Measurements from ENCODE around the gene LRP2. TPM values are rescaled to one million over a fixed set of nuclear protein-coding genes. Genes with fewer than 3 reads are reported as not detected.

Gene LRP2
- total and polyA plus RNA-seq, 10 of the 15 experiments (the other 5 are each of a cell fraction or from before 2014, with no cell fraction given) = 0.01 to 0.19 (median 0.06) TPM; not detected in 5

DNA sequence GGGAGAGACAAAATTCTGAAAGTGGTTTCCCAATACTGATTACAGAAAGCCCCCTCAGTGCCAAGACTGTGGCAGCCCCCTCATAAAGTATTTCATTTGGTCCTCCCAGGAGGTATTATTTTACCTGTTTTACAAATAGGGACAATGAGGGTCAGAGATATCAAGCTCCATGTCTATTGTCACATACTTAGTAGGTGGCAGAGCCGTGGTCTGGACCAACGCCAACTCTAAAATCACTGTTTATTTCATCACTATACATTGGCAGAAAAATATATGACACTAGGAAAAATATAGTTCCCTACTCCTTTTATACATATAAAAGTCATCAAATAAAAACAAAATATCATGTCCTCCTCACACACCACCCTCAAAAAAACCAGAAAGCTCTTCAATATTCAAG lies 224.4 kb downstream of the LRP2 start:
- TF ChIP-seq HDAC6 (IDR thresholded peaks at IDR 0.05; ENCODE audit: unreplicated experiment) (no peak), CREB1 (IDR thresholded peaks at IDR 0.05; ENCODE audit: low read depth) (no peak), ZNF274 (IDR thresholded peaks at IDR 0.05; ENCODE audit: insufficient read depth, insufficient read length) (no peak), RFX5 (IDR thresholded peaks at IDR 0.05; ENCODE audit: low read depth, low read length) (no peak), ATF3 (IDR thresholded peaks at IDR 0.05; ENCODE audit: borderline replicate concordance, extremely low read depth, low read depth, low read length) (no peak), PAX5 (IDR thresholded peaks at IDR 0.05; ENCODE audit: borderline replicate concordance, low read depth, low read length) (no peak), CBX5 (IDR thresholded peaks at IDR 0.05; ENCODE audit: low read depth) (no peak), ESRRA (IDR thresholded peaks at IDR 0.05; ENCODE audit: low read length) (no peak), SIX5 (IDR thresholded peaks at IDR 0.05; ENCODE audit: low read depth, low read length, severe bottlenecking) (no peak), SREBF1 (IDR thresholded peaks at IDR 0.05; ENCODE audit: low read length) (no peak), EP300 (IDR thresholded peaks at IDR 0.05; ENCODE audit: borderline replicate concordance in 1 of 2, control insufficient read depth in 1 of 2, low read depth in 2 of 2, low read length in 2 of 2) (no peak), MEF2A (IDR thresholded peaks at IDR 0.05; ENCODE audit: insufficient read depth, low read depth, low read length) (no peak)
- Histone ChIP-seq H3K4me2 (ENCODE audit: control insufficient read depth, insufficient read depth) (no peak overlapping the region), H3K4me1 (ENCODE audit: control insufficient read depth, insufficient read depth, low read length) (no peaks in the 10 kb centered on the region), H3K79me2 (ENCODE audit: control insufficient read depth, insufficient read depth, low read length) (no peaks in the 10 kb centered on the region), H3K27ac (ENCODE audit: control insufficient read depth, insufficient read depth) (no peak overlapping the region), H4K20me1 (ENCODE audit: control insufficient read depth, insufficient read depth) (no peaks in the 10 kb centered on the region), H3K9ac (ENCODE audit: control insufficient read depth, insufficient read depth, low read length) (no peak overlapping the region), H3K36me3 (ENCODE audit: control insufficient read depth in 2 of 2, insufficient read depth in 2 of 2, low read length in 1 of 2) (no peaks in the 10 kb centered on the region), H3K4me3 (no peak overlapping the region), H2AFZ (ENCODE audit: control insufficient read depth, low read depth, low read length) (no peak overlapping the region), H3K9me3 (replicated peaks; ENCODE audit: control insufficient read depth, insufficient read depth, low read length) (no peaks in the 10 kb centered on the region), H3K27me3 (replicated peaks in 1 of 2; ENCODE audit: control insufficient read depth in 2 of 2, insufficient read depth in 2 of 2, low read length in 1 of 2) (no peaks in the 10 kb centered on the region)
- ChIA-PET SMC1A (ENCODE audit: uncharacterized antibody, unreplicated experiment) (no interaction called here), POLR2A (interaction anchor here (0.6 kb wide), 1 partner anchor 73 kb away, joined by 3 read pairs; no protein-coding TSS in a partner anchor), RAD21 (ENCODE audit: unreplicated experiment) (no interaction called here), CTCF (interaction anchor here (7.5 kb wide), 1 partner anchor 29 kb away, joined by 105 read pairs; no protein-coding TSS in a partner anchor)
- no TSS peak for BruUV-seq (replicated peaks)
- in situ Hi-C loops (cut with MboI) = no loop called here
- WGBS (ENCODE audit: insufficient coverage, insufficient replicate concordance, low lambda C conversion rate, missing lambda C conversion rate) = 24% methylated on average over 2 of the region's 2 CpGs
- intact Hi-C loops (cut with micrococcal nuclease; ENCODE audit: unreplicated experiment) = no loop called here
- no peak for FAIRE-seq
- no peak for DNase-seq (ENCODE audit: low read depth, low spot score)
- ATAC-seq = no peak

All from GM12878 (cell line).